ENCODE data around the gene FGR. TPM values are rescaled to one million over a fixed set of nuclear protein-coding genes. Genes with fewer than 3 reads are reported as not detected.

Gene FGR
- total and polyA plus RNA-seq, 2 of the 13 experiments (the other 11 are each of a cell fraction or from before 2014, with no cell fraction given): not detected

DNA sequence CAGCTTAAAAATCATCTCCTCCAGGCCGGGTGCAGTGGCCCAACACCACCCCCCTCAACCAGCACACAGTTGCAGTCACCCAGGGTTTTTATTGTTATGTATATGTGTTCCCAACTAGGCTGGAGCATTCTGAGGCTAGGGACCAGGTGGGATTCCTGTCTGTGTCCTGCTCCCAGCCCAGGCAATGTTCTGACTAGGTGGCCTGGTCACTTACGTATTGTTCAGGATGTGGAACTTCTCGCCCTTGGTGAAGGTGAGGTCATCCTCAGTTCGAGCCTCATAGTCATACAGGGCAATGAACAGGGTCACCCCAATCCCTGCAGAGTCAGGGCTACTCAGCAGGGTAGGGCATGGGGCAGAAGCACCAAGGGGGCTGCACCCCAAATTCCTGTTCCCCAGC is 12.2 kb downstream of the FGR start (continued):
- TF ChIP-seq ZNF780A (CRISPR knock-in tag; IDR thresholded peaks at IDR 0.05) (no peak), SMARCC2 (IDR thresholded peaks at IDR 0.05) (no peak), RBFOX2 (IDR thresholded peaks at IDR 0.05; ENCODE audit: low read depth, low read length) (no peak), CC2D1A (CRISPR knock-in tag; IDR thresholded peaks at IDR 0.05) (no peak), ZNF569 (CRISPR knock-in tag; IDR thresholded peaks at IDR 0.05; ENCODE audit: borderline replicate concordance) (no peak), ZNF34 (CRISPR knock-in tag; IDR thresholded peaks at IDR 0.05; ENCODE audit: borderline replicate concordance) (no peak), FOXP1 (IDR thresholded peaks at IDR 0.05) (no peak), FOXP1 (CRISPR knock-in tag; IDR thresholded peaks at IDR 0.05) (no peak)
- TF ChIP-seq, protein P1, sequence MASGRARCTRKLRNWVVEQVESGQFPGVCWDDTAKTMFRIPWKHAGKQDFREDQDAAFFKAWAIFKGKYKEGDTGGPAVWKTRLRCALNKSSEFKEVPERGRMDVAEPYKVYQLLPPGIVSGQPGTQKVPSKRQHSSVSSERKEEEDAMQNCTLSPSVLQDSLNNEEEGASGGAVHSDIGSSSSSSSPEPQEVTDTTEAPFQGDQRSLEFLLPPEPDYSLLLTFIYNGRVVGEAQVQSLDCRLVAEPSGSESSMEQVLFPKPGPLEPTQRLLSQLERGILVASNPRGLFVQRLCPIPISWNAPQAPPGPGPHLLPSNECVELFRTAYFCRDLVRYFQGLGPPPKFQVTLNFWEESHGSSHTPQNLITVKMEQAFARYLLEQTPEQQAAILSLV (CRISPR knock-in tag; IDR thresholded peaks at IDR 0.05; ENCODE audit: borderline replicate concordance): no peak
- TF ChIP-seq, protein P2, sequence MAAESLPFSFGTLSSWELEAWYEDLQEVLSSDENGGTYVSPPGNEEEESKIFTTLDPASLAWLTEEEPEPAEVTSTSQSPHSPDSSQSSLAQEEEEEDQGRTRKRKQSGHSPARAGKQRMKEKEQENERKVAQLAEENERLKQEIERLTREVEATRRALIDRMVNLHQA (CRISPR knock-in tag; IDR thresholded peaks at IDR 0.05): no peak

DNA sequence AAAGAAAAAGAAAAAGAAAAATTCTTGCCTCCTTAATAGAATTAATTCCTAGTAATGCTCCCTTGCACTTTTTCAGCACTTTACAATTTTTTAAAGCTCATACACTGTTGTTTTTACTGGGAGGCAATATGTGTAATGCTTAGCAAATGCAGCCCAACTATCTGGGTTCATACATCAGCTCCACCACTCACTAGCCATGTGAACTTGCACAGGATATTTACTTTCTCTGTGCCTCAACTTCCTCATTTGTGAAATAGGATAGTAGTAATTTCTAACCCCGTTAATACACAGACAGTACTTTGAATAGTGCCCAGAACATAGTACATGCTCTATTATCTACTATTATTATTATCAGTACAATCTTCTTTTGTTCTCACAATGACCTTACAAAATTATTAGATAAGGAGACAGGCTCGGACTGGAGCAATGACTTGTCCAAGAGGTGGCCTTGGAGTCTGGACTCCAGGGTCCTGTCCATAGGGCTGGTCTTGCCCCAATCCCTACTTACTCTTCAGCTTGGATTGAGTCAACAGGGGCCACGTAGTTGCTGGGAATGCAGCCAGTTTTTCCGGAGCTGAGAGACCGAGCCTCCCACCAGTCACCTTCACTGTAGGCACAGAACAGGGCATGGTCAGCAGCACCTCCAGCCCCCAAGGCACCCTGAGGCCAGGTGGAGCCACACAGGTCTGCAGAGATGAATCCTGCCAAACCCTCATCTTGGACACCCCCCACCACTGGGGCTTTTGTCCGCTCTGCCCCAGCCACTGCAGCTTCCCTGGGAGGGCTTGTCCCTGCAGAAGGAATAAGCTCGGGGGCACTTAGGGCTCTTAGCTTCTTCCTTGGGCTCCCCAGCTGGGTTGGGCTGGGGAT is 13.7 kb downstream of the FGR start:
- Histone ChIP-seq H3K27me3 (ENCODE audit: control insufficient read depth in 1 of 2, insufficient read depth in 2 of 2, low read length in 2 of 2) (peaks cover 0 to 8% of the 10 kb centered on the region in 2 experiments; a peak in 3 of 5 replicates), H4K20me1 (ENCODE audit: insufficient read depth, low read length) (no peaks in the 10 kb centered on the region), H2AFZ (ENCODE audit: low read length) (no peak overlapping the region), H3K9me3 (ENCODE audit: low read length) (no peaks in the 10 kb centered on the region), H3K27ac (ENCODE audit: extremely low read length, insufficient read depth, low read length) (peak overlapping the region; percentile 24), H3K9ac (ENCODE audit: insufficient read depth, low read depth, low read length) (no peak overlapping the region), H3K36me3 (replicated peaks in 1 of 2; ENCODE audit: control insufficient read depth in 1 of 2, insufficient read depth in 2 of 2, low read length in 2 of 2) (no peaks in the 10 kb centered on the region), H3K79me2 (ENCODE audit: insufficient read depth, low read length) (no peaks in the 10 kb centered on the region), H3K4me3 (replicated peaks in 1 of 3; ENCODE audit: insufficient read depth in 1 of 3, low read depth in 2 of 3, low read length in 3 of 3) (peak overlapping the region in 1 of 3 experiments; percentile 50; a peak in 2 of 6 replicates), H3K4me2 (ENCODE audit: low read depth, low read length) (peak overlapping the region; percentile 76), H3K4me1 (ENCODE audit: insufficient read depth, low read length) (peaks cover 45% of the 10 kb centered on the region)
- BruUV-seq (replicated peaks): no TSS peak
- ATAC-seq (peak; percentile 73), DNase-seq (ENCODE audit: low spot score) (peak; percentile 78), FAIRE-seq (peak; percentile 55)
- ChIA-PET POLR2A (interaction anchor here (0.7 to 1.6 kb wide), 7 partner anchors 14 to 131 kb away, joined by 3 to 9 read pairs (median 4); partner anchors contain the start of gene AHDC1), CTCF (ENCODE audit: low intra/inter-chr PET ratio, low total read pairs) (no interaction called here)
- WGBS (ENCODE audit: low lambda C conversion rate): 4% methylated on average over 4 of the region's 7 CpGs
- intact Hi-C loops (cut with micrococcal nuclease; ENCODE audit: unreplicated experiment) (no loop called here), in situ Hi-C loops (cut with HindIII; ENCODE audit: extremely low pct_ligation_motif_present, low pct_unique_long_range_greater_than_20kb) (no loop called here)
- TF ChIP-seq GZF1 (CRISPR knock-in tag; IDR thresholded peaks at IDR 0.05) (no peak), ZNF577 (CRISPR knock-in tag; IDR thresholded peaks at IDR 0.05; ENCODE audit: borderline replicate concordance, low read depth) (no peak), ZNF205 (CRISPR knock-in tag; IDR thresholded peaks at IDR 0.05) (no peak), ZFP1 (CRISPR knock-in tag; IDR thresholded peaks at IDR 0.05) (no peak), ZNF543 (CRISPR knock-in tag; IDR thresholded peaks at IDR 0.05) (0 out of 2 replicates have a peak, but pooled peaks have one; percentile 23), ZNF235 (CRISPR knock-in tag; IDR thresholded peaks at IDR 0.05; ENCODE audit: borderline replicate concordance) (no peak), ZNF761 (CRISPR knock-in tag; conservative IDR thresholded peaks at IDR 0.05) (no peak), ZFP36L2 (CRISPR knock-in tag; IDR thresholded peaks at IDR 0.05) (no peak)
- TF ChIP-seq, protein P3, sequence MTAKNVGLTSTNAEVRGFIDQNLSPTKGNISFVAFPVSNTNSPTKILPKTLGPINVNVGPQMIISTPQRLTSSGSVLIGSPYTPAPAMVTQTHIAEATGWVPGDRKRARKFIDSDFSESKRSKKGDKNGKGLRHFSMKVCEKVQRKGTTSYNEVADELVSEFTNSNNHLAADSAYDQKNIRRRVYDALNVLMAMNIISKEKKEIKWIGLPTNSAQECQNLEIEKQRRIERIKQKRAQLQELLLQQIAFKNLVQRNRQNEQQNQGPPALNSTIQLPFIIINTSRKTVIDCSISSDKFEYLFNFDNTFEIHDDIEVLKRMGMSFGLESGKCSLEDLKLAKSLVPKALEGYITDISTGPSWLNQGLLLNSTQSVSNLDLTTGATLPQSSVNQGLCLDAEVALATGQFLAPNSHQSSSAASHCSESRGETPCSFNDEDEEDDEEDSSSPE (CRISPR knock-in tag; IDR thresholded peaks at IDR 0.05): no peak
- TF ChIP-seq, protein P4, sequence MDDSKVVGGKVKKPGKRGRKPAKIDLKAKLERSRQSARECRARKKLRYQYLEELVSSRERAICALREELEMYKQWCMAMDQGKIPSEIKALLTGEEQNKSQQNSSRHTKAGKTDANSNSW (CRISPR knock-in tag; IDR thresholded peaks at IDR 0.05; ENCODE audit: borderline replicate concordance): no peak
